HG03378 (cell line): ENCODE results near the gene MRPS10.

Source experiments
- ATAC-seq: cut with Tn5 transposase; IDR thresholded peaks from one replicate; pipeline ENCODE4 v1.9.1; 2021; ENCODE audit warnings: mild to moderate bottlenecking, moderate library complexity; ENCODE audit not compliant: unreplicated experiment

The MRPS10 gene

DNA sequence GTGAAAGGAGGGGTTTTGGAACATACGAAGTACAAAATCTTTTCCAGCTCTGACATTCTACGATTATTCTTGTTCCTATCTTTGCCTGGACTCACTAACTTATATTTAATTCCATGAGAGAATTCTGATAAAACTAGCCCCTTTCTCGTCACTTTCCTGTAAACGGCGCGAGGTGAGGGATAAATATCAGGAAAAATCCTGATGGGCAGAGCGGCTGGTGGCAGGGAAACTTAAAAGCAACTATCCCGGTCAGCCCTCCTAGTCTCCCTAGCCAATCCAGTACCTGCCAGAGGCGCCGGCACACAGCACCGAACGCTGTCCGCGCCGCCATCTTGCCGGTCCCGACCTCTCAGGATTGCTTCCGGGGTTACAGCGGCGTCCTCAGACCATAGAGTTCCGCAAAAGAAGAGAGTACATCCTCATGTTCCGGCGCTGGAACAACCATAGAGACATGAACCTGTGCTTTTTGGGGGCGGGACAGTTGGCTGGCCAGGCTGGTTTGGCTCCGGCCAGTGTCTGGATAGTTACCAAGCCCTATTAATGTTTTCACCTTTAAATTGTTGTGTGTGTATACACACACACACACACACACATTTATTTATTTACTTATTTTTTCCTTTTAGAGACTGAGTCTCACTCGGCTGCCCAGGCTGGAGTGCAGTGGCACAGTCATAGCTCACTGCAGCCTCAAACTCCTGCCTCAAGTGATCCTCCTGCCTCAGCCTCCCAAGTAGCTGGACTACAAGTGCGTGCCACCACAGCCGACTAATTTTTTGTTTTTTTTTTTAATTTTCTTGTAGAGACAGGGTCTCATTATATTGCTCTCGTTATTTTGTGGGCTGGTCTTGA, at the start of gene MRPS10:
Gene MRPS10, minus strand, starts transcription at position 343 of the 849 bp plus-strand sequence. Its CDS starts 12 bp downstream, at position 331.
- peak; percentile 82 for ATAC-seq

DNA sequence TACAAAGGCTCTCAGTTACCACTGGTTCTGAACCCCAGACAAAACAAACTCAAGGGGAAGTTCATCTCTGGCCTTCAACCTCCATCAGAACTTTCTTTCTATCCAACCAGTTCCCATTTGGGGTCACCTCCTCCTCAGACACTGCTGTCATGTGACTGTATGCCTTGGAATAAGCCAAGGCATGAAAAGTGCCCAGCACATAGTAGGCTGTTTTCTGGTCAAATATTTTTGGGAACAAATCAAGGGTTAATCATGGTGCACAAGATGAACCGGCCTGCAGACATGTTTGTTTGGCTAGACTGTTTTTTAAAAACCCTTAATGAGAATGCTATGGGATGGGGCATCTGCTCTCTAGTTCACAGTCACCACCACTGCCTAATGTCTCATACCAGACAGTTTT, 48.9 kb upstream of the MRPS10 start:
- ATAC-seq = no peak

DNA sequence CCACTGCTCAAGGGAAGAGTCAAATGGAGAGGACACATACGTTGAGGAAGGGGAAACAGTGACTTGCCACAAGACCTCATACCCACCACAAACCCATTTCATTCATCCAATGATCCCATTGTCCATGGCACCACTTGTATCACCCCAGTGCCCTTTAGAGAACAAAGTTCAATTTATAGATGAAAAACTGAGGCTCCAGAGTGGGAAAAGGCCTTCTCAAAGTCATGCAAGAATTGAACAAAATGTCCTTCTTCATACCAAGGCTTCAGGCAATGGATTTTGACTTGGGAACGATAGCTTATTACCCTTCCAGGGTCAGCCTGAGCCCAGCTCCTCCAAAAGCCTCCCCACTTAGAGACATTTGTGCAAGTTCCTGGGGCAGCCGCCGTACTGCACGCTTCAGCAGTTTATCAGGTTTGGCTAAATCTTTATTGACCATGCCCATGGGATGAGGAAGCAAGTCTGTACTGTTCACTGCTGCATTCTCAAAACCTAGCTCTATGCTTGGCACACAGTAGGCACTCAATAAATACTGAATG, 47.3 kb upstream of the MRPS10 start:
- no peak for ATAC-seq

DNA sequence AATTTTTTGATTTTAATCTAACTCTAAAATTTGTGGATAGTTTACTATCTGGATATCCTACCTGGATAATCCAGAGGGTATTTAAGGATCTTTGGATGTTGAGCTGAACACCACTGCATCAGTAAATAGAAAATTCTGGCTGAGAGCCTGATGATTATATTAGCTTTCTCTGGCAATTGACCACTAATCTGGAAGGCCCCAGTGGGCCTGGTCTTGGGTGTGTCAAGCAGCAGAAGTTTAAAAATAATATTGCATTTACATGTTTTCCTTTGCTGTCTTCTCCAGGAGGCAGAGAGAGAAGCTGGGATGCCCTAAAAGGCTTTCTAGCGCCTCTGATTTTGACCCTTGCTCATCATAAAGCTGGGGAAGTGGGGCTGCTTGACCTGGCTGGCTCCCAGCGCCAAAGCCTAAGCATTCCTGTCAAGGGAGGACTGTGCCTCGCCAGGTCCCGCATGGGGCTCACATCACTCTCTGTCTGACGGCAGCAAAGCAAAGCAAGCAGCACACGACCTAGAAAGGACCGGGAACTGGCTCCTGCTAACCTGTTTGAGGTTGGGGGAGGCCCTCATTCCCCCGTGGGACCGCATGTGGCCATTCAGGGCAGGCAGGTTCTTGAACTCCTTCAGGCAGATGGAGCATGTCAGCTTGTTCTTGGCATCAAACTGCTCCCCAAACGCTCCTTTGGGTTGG, 46.6 kb upstream of the MRPS10 start:
- no peak for ATAC-seq

DNA sequence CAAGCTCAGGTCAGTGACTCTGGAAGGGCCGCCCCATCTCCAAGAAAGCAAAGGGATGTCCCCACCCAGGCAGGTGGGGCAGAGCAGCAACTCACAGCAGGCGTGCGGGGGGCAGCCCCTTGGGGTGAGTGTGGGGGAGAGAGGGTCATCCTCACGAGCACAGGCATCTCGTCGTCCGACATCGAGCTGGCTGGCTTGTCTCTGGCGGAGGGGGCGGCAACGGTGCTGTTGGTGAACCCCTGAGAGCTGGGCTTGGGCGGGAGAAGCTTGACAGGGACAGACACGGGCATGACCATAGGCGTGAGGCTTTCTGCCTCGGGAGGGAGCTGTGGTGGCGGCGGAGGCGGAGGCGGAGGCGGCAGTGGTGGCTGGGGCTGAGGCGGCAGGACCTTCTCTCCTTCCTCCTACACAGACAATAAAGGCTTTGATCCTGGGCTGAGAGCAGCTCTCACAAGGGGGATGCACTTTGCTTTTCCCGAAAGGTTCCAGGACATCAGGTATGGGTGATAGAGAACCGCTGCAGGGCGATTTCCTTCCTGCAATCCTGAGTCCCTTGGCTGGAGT, 45.6 kb upstream of the MRPS10 start:
- ATAC-seq = no peak

DNA sequence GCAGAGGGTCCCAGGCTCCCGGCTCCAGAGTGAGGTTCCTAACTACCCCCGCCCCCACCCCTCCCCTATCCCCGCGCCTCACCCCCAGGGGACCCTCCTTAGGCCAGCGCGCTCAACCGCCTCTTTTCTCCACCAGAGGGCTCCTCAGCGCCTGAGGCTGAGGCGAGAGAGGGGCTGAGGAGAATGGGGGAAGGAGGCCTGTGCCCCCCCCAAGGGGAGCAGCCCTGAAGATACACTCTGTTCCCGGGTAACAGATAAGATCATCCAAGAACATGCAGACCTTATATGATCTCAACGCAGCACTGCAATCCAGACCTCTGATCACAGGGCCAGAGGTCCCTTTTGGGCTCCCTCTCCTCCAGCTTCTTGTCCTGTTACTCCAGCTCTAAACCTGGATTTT, 43.3 kb upstream of the MRPS10 start:
- no peak for ATAC-seq

DNA sequence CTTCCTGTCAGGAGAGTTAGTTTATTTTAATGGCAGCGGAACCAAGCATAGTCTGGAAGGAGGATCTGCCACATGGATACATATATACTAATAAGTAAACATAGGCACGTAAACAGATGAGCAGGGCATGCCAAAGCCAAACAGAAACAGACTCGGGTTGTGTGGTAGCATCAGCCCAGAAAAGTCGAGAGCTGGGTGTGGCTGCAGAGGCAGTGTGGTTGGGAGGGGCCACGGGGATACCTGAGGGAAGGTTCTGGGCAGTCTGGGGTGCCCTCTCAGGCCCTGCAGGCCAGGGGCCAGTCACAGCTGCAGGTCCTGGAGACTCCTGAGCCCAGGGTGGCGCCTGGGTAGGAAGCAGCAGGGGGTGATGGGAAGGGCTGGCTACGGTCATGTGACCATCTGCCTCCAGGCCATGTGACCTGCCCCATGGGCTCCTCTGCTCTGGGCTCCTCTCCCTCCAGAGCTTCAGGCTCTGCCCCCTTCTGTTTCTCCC, 42.8 kb upstream of the MRPS10 start:
- no peak for ATAC-seq

DNA sequence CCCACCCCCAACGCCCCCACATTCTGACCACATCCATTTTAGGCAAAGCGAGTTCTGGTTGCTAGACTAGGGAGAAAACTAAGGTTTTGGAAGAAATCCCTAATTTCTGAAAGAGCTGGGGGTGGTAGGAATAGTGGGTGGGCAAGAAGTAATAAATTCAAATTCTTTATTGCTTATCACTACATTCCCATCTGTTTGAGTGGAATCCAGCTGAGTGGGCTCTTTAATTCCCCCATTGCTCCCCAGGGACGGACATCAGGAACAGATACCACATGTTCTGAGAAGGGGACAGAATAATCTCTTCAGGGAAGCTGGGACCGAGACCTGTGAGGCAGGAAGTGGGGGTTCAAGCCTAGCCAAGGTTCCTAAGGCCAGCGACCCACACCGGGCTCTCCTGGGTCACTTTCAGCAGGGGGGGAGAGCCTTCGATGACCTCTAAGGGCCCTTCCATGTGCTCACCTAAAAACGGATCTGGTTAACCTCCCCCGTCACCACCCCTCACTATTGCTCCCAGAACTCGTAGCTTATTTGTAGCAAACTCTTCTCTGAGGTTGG, 42.3 kb upstream of the MRPS10 start:
- no peak for ATAC-seq

DNA sequence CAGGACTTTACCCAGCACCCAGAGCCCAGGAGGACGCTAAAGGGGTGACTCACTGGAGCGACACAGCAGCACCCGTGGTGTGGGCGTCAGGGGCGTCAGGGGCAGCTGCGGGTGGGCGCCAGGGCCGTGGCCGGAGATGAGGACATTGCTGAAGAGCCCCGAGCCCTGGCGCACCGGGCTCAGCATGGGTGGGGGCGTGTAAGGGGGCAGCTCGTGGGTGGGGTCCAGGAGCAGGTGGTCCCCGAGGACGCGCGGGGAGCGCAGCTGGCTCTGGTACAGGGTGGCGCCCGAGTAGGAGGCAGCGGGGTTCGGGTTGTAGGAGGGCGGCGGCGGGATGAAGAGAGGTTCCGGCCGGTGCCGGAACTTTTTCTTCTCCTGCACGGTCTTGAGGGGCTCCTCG, 41.6 kb upstream of the MRPS10 start:
- no peak for ATAC-seq

DNA sequence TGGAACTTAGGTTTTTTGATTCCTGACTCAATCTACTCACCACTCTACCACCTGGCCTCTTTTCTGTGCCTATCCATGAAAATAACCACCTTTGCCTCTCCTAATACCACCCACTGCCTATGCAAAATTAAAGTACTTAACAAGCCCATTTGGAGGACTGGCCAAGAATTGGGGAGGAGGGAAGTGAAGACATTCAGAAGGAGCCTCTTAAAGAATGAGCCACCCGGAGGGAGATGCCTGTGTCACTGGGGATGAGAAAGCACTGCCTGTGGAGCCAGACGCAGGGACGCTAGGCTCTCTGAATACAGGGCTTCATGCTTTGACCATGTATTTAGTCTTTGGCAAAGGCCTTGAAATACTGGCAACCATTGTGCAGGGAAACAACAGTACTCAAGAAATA, 40.0 kb upstream of the MRPS10 start:
- ATAC-seq = no peak

DNA sequence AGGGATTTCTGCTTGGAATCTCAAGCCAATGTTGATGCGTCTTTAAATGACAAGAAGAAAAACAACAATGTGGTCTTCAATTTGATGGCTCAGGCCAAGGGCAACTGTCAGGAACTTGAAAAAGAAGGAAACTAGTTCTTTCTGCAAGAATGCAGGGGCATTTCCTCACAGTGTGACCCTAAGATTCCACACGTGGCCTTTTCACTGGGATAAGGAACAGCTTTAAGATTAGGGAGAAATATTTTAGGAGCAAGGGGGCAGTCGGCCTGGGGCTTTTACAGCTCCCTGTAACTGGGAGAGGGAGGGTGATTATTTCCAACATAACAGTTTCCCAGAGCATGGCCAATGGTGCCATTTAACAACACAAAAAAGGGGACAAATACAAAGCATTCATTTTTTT, 39.4 kb upstream of the MRPS10 start:
- ATAC-seq = no peak

DNA sequence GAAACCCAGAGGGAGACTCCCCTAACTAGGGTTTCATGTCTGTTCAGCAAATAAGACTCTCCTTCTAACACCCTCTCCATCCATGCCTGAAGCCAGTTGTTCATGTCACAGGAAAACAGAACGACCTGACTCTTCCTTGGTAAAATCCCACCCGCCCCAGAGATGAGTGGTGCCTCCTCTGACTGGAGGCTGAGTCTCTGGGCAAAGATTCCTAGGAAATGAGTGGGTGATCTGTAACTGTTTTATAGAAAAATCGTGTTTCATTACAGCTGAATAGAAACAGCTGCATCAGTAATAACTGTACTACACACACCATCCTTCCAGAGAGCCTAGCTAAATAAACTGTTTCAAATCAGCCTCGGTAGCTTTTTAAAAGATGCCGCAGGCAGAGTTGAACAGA, 37.4 kb upstream of the MRPS10 start:
- ATAC-seq = no peak

DNA sequence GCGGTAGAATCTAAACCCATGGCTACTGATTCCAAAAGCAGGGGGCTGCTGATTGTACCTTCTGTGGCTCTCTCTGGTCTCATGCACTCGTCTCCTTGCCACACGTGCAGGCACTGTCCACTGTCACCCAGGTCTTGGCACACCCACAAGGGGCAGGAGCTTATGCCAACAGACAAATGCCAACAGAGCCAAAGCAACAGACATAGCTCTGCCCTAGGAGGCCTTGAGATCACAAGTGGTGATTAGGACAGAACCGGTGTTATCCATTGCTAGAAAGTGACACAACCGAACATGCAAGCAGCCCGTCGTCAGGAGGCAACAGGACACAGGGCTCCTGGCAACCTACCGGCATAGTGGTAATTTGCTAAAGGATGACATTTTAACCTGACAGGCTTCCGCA, 36.8 kb upstream of the MRPS10 start:
- no peak for ATAC-seq

DNA sequence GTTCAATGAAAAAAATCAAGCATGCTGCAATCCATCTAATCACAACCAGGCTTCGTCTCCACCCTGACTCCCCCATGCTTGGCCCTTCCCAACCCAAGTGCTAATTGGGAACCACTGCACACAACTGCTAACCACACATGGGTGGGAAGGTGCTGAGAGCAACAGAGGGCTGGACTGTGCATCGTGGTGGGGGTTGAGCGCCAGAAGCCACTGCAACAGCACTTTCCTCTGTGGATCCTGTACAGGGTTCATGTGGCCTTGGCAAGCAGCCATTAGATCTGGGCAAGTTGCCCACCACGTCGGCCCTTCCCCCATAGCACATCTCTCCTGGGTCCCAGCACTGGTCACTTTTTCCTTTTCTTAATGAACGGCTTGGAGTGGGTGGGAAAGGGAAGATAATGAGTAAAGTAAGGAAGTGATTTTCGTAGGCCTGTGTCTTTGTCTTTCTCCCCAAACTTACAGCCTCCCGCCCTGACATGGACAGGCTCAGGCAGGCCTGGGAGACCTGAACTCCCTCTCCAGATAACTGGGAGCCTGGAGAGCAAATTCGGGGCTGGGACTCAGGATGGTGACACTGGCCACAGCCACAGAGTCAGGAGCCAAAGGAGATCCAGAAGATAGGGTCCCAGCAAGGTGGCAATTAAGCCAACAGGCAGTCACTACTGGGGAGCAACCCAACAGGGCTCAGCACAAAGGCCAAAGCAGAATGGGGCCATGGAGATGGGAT, 34.4 kb upstream of the MRPS10 start:
- no peak for ATAC-seq

DNA sequence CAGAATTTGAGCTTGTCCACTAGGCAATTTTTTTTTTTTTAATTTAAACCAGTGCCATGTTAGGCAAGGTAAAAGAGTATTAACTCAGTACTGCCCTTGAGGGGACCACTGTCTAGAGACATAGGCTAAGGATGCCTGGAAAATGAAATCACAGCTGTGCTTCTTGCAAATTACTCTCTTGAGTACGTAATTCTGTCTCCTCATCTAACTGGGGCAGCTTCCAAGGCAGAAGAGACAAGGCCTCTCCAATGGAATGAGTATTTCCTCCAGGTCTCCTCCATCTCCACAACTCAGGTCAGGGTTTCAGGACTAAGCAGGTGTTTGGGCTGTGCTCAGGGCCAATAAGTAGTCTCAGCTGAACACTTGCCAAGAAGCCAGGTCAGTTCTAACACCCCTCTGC, 33.8 kb upstream of the MRPS10 start:
- ATAC-seq = no peak

DNA sequence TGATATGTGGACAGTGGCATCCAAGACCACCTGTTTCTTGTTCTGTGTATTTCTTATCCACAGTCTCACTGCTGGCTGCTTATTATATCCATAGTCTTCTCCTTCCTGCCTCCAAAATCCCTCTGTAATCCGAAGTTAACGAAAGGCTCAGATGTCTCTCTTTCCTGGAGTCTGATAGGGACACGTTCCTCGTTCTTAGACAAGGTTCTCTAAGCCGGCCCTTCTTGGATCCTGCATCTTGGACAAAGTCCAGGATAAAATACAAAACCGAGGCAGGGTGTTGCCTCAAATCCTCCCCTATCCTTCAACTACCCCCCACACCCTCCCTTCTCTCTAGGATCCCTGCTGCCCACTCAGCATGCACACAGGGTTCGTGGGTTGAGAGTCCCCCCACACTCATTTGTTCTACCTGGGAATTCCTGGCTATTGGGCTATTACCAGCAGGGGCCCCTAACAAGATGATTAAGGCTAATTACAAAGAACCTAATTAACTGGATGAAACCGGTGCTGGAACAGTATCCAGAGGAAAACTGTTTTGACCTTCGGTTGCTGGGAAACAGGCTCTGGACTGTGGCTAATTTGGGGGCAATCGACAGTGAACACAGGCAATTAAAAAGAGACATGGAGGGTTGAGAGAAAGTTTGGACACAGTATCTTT, 32.7 kb upstream of the MRPS10 start:
- no peak for ATAC-seq

DNA sequence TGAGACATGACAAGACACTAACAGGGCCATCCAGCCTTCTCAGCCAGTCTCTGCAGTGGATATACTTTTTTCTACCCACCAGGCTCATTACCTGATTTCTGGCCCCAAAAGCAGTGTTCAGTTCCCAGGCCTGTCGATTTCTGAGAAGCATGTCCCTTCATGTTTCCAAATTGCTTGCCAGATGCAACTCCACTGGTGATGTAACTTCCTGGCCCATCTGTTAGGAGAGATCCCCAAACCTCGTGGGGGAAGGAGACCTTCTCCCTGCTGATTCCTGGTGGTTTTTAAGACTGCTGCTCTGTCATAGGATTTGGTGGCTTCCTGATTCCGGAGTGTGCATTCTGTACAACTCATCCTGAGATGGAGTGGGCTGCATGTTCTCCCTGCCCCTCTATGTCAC, 31.6 kb upstream of the MRPS10 start:
- no peak for ATAC-seq

DNA sequence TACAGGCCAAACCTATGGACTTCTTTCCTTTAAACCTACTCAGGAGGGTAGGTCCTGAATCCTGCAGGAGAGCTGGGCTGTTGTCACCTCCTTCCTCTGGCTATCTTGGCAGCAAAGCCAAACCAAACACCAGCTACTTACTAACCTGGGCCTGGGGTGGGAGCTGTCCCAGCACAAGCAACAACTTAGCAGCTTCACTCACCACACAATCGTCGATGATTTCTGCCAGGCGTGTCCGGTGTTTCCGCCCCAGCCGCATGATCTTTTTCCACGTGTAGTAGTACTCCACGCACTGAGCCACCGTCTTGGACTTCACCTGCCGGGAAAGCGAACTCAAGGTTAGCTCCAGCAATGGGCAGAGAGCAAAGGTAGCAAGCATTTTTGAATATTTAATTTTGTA, 25.4 kb upstream of the MRPS10 start:
- no peak for ATAC-seq

DNA sequence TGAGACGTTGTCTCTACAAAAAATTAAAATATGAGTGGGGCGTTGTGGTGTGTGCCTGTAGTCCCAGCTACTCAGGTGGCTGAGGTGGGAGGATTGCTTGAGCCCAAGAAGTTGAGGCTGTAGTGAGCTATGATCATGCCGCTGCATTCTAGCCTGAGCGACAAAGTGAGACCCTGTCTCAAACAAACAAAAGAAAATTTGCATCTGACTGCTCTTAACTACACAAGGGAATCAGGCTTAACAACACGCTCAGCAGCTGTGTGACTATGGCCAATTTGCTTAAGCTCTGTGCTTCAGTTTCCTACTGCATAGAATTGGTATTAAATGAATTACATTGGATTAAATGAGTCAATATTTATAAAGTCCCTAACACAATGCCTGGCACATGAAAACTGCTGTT, 24.3 kb upstream of the MRPS10 start:
- no peak for ATAC-seq

DNA sequence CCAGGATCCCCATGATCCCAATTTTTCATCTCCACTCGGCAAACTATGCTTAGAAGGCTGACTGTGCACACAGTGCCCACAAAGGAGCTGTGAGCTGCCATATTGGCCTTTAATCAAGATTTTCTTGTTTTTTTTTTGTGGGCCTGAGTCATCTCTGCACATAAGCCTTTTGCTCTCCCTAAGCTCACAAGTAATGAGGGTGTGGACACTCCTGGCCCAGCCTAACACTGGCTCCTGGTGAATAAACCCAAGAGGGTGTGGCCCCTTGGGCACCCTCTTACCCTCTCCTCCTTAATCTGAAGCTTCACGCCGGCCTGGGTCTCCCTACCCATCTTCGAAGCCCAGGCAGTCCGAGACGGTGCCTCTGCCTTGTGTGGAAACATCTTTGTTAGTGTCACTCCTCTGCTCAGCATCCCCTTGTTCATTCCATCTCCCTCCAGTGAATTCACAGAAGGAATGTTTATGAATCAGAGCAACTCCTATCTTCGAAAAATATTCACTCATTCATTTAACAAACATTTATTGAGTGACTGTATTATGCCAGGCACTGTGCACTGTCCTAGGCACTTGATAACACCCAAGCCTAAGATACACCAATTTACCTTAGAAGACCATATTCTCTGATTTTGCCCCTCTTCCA, 22.2 kb upstream of the MRPS10 start:
- ATAC-seq = no peak
